ENCODE results near the gene CABLES1.
"Not testable (repeated sequence)": the region's sequence is repeated elsewhere in the genome, so short reads cannot be mapped to it uniquely, and the experiment has no call there.

CABLES1 gene

DNA sequence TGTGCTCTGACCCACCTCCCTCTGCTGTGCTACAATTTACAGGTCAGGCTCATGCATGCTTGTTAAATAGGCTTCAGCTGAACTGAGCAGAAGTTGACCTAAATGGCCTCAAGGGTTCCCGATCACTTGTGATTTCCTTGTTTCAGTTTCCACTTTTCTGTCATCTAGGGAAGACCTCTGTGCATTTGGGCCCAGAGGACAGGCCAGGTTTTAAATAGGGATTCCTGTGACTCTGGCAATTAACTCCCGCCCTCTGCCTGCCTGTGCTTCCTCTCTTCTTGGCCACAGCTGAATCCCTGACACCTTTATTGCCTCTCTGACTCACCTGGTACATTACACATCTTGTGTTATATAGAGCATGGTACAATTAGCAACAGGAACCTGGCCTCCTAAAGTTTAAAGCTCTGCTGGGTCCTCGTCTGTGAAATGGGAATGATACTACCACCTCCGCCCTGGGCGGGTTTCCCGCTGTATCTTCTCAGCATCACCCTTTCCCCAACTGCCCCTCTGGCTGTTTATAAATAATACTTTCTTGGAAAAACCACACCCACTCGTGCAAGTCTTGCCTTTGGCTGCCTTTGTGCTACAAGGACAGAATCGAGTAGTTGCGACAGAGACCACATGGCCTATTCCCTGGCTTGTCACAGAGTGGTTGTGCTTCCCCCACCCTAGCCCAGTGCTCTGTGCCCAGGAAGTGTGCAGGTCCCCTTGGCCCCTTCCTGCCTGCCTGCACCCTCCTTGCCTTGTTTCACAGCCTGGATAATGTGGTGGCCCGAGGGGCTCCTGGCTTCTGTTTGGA, 7.9 kb downstream of the CABLES1 start:
- DNase-seq, result no peak

DNA sequence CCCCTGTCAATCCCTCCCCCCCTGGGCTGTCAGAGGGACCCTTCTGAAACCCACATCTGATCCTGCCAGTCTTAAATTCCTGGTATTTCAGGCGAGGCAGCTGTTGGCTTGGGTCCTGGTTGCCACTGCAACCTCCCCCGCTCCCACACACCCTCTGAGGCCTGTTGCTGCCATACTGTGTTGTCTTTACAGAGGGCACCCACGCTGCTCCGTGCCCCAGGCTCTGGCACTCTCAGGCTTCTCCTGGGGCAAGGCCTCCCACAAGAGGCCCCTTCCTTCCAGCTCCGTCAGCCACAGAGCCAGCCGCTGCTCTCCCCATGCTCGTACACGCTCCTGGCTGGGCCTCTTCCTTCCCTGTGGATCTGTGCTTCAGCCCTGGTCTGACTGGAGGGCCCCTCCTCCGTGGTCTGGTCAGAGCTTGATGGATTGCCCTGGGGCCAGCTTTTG, 8.6 kb downstream of the CABLES1 start:
- no peak for DNase-seq

DNA sequence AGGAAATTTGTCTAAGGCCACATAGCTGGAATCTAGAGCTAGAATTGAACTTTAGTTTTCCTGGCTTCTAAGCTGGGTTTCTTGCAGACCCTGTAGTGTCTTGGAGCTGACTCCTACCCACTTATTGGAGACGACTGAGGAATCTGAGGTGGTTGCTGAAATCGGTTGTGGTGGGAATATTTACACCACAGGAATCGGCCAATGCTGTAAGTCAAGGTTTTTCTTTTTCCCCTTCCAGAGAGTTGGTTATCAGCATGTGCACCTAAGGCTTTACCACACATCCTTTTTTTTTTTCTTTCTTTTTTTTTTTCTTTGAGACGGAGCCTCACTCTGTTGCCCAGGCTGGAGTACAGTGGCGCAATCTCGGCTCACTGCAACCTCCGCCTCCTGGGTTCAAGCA, 9.4 kb downstream of the CABLES1 start:
- no peak for DNase-seq

DNA sequence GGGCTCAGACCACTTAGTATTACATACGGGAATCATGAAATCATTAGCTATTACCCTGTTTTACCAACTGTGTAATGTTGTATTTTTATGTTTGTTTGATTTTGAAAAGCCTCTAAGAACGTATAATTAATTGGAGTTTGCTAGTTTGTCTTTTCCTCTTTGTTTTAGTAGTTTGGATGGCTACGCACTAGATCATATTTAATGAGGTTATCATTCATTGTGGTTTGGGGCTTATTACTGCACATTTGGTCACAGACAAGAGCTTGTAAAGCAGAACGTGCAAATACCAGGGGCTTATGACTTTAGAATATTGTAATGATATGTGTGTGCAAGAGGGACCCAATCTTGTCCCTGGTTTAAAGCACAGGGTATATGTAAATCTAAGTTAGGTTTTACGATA, 10.3 kb downstream of the CABLES1 start:
- no peak for DNase-seq

- no peak for DNase-seq
Measured at GRCh38 chr18:23146861-23147469, 11.7 kb downstream of the CABLES1 start.

- no peak for DNase-seq
Measured at GRCh38 chr18:23148382-23148781, 13.1 kb downstream of the CABLES1 start.

DNA sequence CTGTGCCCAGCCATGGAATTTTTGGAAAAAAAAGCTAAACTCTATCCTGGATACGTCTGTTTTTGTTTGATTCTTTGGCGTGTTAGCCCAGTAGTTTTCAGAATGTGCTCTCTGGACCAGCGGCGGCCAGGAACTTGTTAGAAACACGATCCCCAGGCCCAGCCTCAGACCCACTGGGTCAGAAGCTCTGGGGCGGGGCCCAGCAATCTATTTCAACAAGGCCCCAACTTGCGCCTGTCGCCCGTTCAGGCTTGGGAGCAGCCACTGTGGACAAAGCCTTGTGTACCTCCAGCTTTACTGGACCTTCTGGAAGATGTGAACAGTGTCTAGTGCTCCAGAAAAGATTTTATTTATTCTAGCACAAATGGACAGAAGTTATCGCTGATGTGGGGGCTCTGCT, 14.3 kb downstream of the CABLES1 start:
- DNase-seq, result no peak

DNA sequence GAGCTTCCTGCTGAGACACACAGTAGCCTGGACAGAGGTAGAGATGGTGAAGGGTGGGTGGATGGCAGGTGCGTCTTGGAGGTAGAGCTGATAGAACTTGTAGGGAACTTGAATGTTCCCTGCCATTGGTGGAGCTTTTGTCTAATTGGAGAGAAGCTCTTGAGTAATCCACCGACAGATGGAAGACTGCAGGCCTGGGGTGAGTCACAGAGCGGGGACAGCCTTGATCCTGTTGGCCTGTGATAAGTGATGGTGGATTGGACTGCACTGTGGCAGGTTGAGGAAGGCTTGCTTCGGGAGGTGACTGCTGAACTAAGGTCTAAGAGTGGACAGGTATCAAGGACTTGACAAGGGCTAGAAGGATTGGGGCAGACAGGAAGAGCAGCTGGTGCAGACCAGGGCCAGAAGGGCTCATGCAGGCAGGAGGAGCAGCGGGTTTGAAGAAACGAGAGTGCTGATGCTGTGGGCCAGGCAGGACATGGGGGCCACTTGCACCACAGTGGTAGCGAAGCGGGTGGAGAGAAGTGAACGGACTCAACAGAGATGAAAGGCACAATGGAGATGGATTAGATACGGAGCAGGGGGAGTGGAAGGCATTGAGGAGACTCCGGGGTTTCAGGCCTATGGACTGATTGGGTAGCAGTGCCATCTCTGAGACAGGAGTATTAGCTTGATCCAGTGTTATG, 16.3 kb downstream of the CABLES1 start:
- no peak for DNase-seq

GRCh38 chr18:23154030-23154429, 18.7 kb downstream of the CABLES1 start:
- DNase-seq, result no peak

DNA sequence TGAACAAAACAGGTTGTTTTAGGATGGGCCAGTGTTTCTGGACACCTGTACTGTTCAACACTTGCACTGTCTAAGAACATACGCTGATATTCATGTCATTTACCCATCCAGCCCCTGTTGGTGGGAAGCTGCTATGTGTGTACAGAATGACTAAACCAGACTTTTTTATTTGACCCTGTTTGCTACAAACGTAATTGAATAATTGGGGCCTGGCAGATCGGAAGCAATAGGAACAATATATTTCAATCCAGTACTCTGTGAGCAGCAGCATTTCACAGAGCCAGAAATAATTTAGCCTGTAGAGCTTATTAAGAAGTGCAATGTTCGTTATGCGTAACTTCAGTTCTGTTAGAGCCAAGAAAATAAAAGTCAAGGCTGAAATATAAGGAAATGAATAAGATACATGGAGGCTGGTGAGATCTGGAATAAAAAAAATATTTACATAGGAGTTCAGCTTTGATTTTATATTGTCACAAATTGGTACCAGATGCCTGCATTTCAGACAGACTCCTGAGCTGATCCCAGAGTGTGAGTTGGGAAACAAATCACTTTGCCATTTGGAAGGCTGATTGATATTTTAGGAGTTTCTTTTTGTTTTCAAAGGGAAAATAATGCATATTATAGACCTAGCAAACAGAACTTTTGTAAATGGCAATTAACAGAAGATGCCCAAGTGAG, 19.7 kb downstream of the CABLES1 start:
- DNase-seq, result peak; percentile 55

- DNase-seq, result peak; percentile 59
Measured at GRCh38 chr18:23155537-23155936, 20.3 kb downstream of the CABLES1 start.

DNA sequence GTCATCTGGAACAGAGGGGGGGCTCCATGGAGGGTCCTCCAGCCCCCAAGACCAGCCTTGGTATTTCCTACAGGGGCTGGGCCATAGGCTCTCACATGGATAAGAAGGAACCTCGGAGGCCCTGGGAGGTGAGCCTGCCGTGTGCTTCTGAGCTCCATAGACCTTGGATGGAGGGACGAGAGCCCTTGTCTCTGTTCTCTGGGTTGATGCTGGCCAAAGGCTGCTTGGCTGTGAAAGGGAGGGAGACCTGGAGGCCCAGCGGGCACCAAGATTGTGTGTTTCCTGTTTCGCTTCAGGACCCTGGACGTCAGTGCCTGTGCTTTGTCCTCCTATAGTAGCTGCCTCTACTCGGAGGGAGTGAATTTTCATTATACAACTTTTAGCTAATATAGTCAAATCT, 20.8 kb downstream of the CABLES1 start:
- no peak for DNase-seq

DNA sequence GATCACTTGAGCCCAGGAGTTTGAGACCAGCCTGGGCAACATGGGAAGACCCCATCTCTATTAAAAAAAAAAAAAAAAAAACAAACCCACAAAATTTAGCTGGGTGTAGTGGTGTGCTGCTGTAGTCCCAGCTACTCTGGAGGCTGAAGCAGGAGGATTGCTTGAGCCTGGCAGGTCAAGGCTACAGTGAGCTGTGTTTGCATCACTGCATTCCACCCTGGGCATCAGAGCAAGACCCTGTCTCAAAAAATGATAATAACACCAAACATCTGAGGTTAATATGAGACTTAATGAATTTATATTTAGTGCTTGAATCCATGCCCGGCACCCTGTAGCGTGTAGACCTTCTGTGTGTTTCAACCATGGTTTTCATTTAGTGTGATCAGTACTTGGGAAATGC, 22.8 kb downstream of the CABLES1 start:
- no peak for DNase-seq

GRCh38 chr18:23158884-23159283, 23.6 kb downstream of the CABLES1 start:
- not testable (repeated sequence) for DNase-seq

DNA sequence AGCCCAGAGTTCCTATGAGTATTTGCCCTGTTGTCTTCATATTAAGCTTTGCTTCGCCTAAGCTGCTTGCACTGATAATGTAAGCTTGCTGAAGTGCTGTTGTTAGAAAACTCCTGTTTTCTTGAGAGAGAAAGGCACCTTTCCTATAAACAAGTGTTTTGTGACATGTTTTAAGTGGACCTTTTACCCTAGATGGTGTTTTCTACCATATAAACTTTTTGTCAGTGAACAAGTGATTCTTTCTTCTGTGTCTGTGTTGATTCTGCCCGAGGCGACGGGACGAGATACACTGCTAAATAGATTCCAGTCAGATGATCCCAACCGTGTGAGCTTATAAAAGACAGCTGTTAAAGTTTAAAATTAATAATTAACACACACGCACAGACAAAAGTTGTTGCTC, 24.1 kb downstream of the CABLES1 start:
- DNase-seq, result no peak

DNA sequence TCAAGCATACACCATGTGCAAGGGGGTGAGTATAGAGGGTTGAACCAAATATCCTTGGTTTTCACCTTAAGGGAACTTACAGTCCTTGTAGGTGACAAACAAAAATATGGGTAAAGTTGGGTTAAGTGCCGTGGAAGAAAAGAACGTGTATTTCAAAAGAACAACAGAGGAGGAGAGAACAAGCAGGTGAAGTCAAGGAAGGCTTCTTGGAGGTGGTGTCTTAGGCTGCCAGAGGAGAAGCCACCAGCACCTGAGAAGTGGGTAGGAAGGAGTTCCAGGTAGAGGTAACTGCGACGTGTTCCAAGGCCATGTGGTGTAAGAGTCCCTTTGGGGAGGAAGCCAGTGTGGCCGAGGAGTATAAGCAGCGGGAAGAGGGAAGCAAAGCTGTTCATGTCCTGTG, 27.2 kb downstream of the CABLES1 start:
- no peak for DNase-seq

- no peak for DNase-seq
Measured at GRCh38 chr18:23163786-23164533, 28.7 kb downstream of the CABLES1 start.

- no peak for DNase-seq
Measured at GRCh38 chr18:23165271-23166068, 30.2 kb downstream of the CABLES1 start.

DNA sequence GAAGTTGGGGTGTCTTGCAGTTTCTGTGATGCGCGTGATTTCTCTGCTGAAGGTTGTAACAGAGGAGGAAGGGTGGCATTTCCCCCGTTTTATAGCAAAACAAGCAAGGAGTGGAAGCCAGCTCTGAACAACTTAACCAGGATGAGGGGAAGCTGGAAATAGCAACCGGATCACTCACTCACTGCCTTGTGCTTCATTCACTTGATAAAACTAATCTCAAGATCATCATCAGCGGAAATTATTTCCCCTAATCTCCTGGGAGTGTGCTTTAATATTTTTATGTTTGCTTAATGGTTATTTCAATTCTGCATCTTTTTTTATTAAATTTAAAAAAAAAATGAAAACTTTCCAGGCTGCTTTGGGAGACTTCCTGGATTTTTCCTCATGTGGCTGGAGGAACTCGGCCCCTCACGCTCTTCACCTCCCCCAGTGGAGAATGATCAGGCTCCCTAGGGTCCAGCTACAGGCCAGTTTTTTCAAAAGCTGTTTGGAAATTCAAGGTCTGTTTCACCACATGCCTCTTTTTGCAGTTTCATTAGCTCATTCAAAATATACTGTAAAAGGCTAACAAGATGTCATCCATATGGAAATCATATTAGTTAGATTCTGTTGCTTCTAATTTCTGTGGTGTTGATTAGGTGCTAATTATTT, 31.7 kb downstream of the CABLES1 start:
- peak; percentile 8 for DNase-seq

- DNase-seq, result no peak
Measured at GRCh38 chr18:23169673-23170044, 34.4 kb downstream of the CABLES1 start.

DNA sequence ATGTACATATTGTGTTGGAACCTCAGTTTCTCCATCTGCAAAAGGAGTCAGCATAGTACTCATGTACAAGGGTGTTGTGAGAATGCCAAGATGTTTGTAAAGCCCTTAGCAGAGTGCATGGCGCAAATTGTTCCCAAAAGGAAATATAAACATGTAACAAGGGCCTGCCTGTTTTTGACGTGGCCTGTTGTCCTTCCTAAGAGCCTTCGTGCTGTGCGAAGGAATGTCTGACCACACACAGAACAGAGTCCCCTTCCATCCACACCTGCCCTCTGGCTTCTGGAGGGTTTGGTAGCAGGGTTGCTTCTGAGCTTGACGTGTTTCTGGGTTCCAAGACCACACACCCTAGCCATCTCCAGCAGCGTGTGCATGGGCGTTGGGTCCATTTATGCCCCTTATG, 34.9 kb downstream of the CABLES1 start:
- DNase-seq, result no peak

Data from fibroblast of skin of back (primary cell).